HG03175 (cell line): Measurements from ENCODE around the gene KIF4B.
"Not testable (repeated sequence)": the region's sequence is repeated elsewhere in the genome, so short reads cannot be mapped to it uniquely, and the experiment has no call there.

Source experiments
- ATAC-seq: cut with Tn5 transposase; IDR thresholded peaks from one replicate; pipeline ENCODE4 v1.9.1; 2021; ENCODE audit warnings: mild to moderate bottlenecking, moderate library complexity; ENCODE audit not compliant: unreplicated experiment

The KIF4B gene, protein sequence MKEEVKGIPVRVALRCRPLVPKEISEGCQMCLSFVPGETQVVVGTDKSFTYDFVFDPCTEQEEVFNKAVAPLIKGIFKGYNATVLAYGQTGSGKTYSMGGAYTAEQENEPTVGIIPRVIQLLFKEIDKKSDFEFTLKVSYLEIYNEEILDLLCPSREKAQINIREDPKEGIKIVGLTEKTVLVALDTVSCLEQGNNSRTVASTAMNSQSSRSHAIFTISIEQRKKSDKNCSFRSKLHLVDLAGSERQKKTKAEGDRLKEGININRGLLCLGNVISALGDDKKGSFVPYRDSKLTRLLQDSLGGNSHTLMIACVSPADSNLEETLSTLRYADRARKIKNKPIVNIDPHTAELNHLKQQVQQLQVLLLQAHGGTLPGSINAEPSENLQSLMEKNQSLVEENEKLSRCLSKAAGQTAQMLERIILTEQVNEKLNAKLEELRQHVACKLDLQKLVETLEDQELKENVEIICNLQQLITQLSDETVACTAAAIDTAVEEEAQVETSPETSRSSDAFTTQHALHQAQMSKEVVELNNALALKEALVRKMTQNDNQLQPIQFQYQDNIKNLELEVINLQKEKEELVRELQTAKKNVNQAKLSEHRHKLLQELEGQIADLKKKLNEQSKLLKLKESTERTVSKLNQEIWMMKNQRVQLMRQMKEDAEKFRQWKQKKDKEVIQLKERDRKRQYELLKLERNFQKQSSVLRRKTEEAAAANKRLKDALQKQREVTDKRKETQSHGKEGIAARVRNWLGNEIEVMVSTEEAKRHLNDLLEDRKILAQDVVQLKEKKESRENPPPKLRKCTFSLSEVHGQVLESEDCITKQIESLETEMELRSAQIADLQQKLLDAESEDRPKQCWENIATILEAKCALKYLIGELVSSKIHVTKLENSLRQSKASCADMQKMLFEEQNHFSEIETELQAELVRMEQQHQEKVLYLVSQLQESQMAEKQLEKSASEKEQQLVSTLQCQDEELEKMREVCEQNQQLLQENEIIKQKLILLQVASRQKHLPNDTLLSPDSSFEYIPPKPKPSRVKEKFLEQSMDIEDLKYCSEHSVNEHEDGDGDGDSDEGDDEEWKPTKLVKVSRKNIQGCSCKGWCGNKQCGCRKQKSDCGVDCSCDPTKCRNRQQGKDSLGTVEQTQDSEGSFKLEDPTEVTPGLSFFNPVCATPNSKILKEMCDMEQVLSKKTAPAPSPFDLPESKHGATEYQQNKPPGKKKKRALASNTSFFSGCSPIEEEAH

GRCh38 chr5:155013526-155013925 lies at the start of gene KIF4B:
KIF4B (plus strand) TSS chr5:155013755; CDS start chr5:155013860, 105 bp downstream.
- no peak for ATAC-seq

GRCh38 chr5:154966081-154966841 lies 47.3 kb upstream of the KIF4B start:
- no peak for ATAC-seq

- no peak for ATAC-seq
Observed at GRCh38 chr5:154966874-154967273, 46.7 kb upstream of the KIF4B start.

- ATAC-seq, result peak; percentile 38
Observed at GRCh38 chr5:154967421-154968024, 46.0 kb upstream of the KIF4B start.

DNA sequence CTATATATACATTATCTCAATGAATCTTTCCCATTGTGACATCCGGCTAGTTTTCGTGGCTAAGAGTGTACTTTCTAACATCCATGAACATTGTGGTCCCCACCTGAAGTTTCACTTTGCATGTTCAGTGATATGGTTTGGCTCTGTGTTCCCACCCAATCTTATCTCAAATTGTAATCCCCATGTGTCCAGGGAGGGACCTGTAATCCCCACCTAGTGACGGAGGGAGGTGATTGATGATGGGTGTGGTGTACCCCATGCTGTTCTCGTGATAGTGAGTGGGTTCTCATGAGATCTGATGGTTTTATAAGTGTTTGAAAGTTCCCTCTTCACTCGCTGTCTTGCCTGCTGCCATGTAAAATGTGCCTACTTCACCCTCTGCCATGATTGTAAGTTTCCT lies 44.6 kb upstream of the KIF4B start:
- ATAC-seq, result no peak

GRCh38 chr5:154970759-154971158 lies 42.8 kb upstream of the KIF4B start:
- no peak for ATAC-seq

- ATAC-seq, result no peak
Observed at GRCh38 chr5:154971501-154971900, 42.1 kb upstream of the KIF4B start.

DNA sequence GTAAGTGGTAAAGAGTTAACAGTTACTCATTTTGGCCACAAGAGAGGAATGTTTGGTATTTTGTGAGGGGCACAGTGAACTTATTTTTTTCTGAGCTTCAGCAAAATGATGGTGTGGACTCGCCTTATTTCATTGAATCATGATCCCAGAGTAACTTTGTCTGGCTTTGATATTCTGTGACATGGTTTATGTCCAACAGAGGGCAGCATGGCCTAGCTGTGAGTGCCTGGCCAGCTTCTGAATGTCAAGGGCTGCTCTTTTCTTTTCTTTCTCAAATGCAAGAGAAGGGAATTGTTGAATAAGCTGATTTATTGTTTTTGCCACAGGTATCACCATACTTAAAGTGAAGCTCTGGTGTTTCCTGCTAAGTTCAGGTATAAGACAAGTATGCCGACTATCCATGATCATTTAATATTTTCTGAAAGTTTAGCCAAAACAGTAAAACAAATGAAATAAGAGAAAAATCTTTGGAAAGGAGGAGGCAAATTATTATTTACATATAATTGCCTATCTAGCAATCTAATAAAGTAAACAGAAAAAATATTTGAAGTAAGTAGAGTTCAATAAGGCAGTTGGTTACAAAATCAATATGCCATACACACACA lies 41.0 kb upstream of the KIF4B start:
- ATAC-seq, result no peak

DNA sequence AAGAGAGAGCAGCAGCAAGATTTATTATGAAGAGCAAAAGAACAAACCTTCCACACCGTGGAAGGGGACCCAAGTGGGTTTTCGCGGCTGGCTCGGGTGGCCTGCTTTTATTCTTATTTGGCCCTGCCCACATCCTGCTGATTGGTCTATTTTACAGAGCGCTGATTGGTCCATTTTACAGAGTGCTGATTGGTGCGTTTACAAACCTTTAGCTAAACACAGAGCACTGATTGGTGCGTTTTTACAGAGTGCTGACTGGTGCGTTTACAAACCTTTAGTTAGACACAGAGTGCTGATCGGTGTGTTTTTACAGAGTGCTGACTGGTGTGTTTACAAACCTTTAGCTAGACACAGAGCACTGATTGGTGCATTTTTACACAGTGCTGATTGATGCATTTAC lies 37.5 kb upstream of the KIF4B start:
- ATAC-seq, result not testable (repeated sequence)

DNA sequence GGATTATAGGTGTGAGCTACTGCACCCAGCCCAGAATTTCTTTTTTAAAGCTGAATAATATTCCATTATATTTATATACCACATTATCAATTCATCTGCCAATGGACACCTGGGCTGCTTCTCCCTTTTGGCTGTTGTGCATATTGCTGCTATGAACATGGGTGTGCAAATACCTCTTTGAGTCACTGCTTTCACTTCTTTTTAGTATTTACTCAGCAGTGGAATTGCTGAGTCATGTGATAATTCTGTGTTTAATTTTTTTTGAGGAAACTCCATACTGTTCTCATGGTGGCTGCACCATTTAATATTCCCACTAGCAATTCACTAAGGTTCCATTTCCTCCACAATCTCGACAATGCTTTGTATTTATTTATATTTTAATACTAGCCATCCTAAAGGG lies 36.1 kb upstream of the KIF4B start:
- no peak for ATAC-seq

DNA sequence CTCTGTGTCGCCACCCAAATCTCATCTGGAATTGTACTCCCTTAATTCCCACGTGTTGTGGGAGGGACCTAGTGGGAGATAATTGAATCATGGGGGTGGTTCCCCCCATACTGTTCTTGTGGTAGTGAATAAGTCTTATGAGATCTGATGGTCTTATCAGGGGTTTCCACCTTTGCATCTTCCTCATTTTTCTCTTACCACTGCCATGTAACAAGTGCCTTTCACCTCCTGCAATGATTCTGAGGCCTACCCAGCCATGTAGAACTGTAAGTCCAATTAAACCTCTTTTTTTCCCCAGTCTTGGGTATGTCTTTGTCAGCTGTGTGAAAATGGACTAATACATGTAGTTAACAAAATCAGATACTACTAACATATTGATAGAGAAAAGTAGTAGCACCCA lies 35.3 kb upstream of the KIF4B start:
- not testable (repeated sequence) for ATAC-seq

- no peak for ATAC-seq
Observed at GRCh38 chr5:154984946-154985516, 28.5 kb upstream of the KIF4B start.

- no peak for ATAC-seq
Observed at GRCh38 chr5:154986151-154986550, 27.4 kb upstream of the KIF4B start.

- no peak for ATAC-seq
Observed at GRCh38 chr5:154989626-154990025, 23.9 kb upstream of the KIF4B start.

DNA sequence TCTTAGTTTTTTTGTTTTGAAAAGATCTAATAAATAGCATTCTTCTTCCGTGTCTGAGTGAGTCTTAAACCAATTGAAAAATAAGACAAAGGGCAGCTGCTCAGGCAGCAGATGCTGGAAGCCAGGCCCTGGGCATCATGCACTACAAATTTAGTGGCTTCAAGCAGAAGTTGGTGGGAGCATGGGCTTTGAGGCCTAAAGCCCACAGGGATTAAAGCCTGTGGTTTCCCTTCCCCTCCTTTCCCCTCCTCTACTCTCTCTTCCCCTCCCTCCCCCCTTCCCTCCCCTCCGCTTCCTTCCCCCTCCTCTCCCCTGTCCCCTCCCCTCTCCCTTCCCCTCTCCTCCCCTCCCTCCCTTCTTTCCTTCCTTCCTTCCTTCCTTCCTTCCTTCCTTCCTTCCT lies 20.1 kb upstream of the KIF4B start:
- ATAC-seq, result no peak

GRCh38 chr5:154995679-154996078 lies 17.9 kb upstream of the KIF4B start:
- no peak for ATAC-seq

- ATAC-seq, result no peak
Observed at GRCh38 chr5:154997746-154998145, 15.8 kb upstream of the KIF4B start.

GRCh38 chr5:154999865-155000264 lies 13.7 kb upstream of the KIF4B start:
- ATAC-seq, result no peak

- no peak for ATAC-seq
Observed at GRCh38 chr5:155001523-155001922, 12.0 kb upstream of the KIF4B start.
